ENCODE measurements around the gene CYTH1. TPM values are rescaled to one million over a fixed set of nuclear protein-coding genes. Genes with fewer than 3 reads are reported as not detected.
A peak's percentile ranks its signal among the peaks of the same experiment; 100 is the strongest.

CYTH1 gene
- total and polyA plus RNA-seq, 2 donors (not counting 1 experiment from before 2014, with no cell fraction given) = 255 to 353 TPM

DNA sequence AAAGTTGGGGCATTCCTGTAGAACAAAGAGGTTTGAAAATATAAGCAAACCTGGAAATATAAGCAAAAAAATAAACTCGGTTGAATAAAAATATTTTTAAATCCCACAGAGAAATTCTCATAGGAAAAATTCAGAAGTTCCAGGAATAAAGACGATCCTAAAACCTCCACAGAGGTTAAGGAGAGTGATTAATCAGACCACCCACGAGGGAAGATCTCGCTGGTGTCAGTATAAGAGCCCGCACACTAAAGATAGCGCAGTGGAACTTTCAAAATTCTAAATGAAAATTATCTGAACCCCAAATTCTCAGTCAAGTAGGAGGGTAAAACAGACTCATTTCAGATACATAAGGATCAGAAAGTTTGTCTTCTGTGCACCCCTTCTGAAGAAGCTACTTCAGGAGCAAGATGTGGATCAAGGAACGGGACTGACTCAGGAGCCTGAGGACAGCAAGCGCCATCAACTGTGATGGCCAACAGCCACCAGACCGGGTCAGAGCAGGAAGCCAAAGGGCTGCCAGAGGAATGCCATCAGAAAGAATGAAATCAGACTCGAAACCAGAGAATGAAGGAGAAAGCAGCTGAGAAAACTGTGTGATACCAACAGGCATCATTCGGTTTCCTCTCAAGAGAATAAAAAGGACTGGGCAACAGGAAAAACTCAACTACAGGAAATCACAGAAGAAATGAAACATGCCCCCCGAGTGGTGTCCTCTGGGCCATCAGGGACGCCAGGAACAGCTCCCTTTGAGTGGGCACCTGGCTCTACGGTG, 66.9 kb downstream of the CYTH1 start:
- H3K36me3 ChIP-seq (replicated peaks in 1 of 2; ENCODE audit: control extremely low read depth in 1 of 2, control insufficient read depth in 1 of 2, extremely low read depth in 1 of 2, insufficient read depth in 2 of 2, low read length in 1 of 2) = peaks cover 0 to 8% of the 10 kb centered on the region in 2 experiments
- DNase-seq (no peak), ATAC-seq (ENCODE audit: low read depth) (no peak)
- H3K79me2 ChIP-seq (ENCODE audit: control insufficient read depth, insufficient read depth, low read length) = peaks cover 98% of the 10 kb centered on the region
- Mint-ChIP-seq H3K27ac (peak overlapping the region; percentile 85), H3K27me3 (no peaks in the 10 kb centered on the region), H3K4me3 (peak overlapping the region; percentile 78), H3K9me3 (ENCODE audit: insufficient read depth) (no peaks in the 10 kb centered on the region), H3K4me1 (peaks cover 89% of the 10 kb centered on the region)
- H3K9me3 ChIP-seq (ENCODE audit: control extremely low read depth in 1 of 3, control insufficient read depth in 2 of 3, insufficient read depth in 1 of 3, low read length in 2 of 3) = no peaks in the 10 kb centered on the region
- WGBS (ENCODE audit: insufficient coverage) = 22% methylated on average over 9 of the region's 14 CpGs
- peaks cover 90 to 91% of the 10 kb centered on the region in 2 donors for H3K4me1 ChIP-seq (ENCODE audit: control insufficient read depth in 2 of 2, insufficient read depth in 2 of 2, low read length in 2 of 2)
- H3K27me3 ChIP-seq (replicated peaks in 1 of 4; ENCODE audit: control extremely low read depth in 1 of 4, control insufficient read depth in 3 of 4, insufficient read depth in 4 of 4, low read length in 3 of 4) = no peaks in the 10 kb centered on the region
- peak overlapping the region in 3 of 5 experiments; percentile 8 to 25 (median 19) for H3K4me3 ChIP-seq (ENCODE audit: control extremely low read depth in 1 of 5, extremely low read depth in 1 of 5, insufficient read depth in 1 of 5, low read depth in 2 of 5, low read length in 4 of 5)
- peak overlapping the region; percentile 63 for H3K4me2 ChIP-seq (replicated peaks; ENCODE audit: low read depth, low read length, poor library complexity, severe bottlenecking)
- H3K27ac ChIP-seq (ENCODE audit: low read length in 2 of 2) = peak overlapping the region; percentile 56 to 86
- H2AFZ ChIP-seq (ENCODE audit: insufficient read depth, low read depth, low read length, poor library complexity, severe bottlenecking) = no peak overlapping the region
- ChIA-PET CTCF (interaction anchor here (1.5 to 5.8 kb wide), 6 partner anchors 7 to 85 kb away, joined by 3 to 42 read pairs (median 20); no protein-coding TSS in a partner anchor), POLR2A (interaction anchor here (0.9 kb wide), 1 partner anchor 11 kb away, joined by 3 read pairs; no protein-coding TSS in a partner anchor)
- peaks cover 99% of the 10 kb centered on the region for H4K20me1 ChIP-seq (ENCODE audit: control insufficient read depth, insufficient read depth, low read length, poor library complexity, severe bottlenecking)
- intact Hi-C loops (cut with micrococcal nuclease) = loop anchor here (1.0 kb wide), 1 partner anchor 9 kb away; no protein-coding TSS in a partner anchor
- H3K9ac ChIP-seq (ENCODE audit: low read length) = peak overlapping the region; percentile 28
- no peak for TF ChIP-seq EZH2 (IDR thresholded peaks at IDR 0.05; ENCODE audit: borderline replicate concordance, insufficient read depth, low read depth, low read length, poor library complexity, severe bottlenecking)
- TF ChIP-seq, protein P1, sequence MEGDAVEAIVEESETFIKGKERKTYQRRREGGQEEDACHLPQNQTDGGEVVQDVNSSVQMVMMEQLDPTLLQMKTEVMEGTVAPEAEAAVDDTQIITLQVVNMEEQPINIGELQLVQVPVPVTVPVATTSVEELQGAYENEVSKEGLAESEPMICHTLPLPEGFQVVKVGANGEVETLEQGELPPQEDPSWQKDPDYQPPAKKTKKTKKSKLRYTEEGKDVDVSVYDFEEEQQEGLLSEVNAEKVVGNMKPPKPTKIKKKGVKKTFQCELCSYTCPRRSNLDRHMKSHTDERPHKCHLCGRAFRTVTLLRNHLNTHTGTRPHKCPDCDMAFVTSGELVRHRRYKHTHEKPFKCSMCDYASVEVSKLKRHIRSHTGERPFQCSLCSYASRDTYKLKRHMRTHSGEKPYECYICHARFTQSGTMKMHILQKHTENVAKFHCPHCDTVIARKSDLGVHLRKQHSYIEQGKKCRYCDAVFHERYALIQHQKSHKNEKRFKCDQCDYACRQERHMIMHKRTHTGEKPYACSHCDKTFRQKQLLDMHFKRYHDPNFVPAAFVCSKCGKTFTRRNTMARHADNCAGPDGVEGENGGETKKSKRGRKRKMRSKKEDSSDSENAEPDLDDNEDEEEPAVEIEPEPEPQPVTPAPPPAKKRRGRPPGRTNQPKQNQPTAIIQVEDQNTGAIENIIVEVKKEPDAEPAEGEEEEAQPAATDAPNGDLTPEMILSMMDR (IDR thresholded peaks at IDR 0.05) = no peak

DNA sequence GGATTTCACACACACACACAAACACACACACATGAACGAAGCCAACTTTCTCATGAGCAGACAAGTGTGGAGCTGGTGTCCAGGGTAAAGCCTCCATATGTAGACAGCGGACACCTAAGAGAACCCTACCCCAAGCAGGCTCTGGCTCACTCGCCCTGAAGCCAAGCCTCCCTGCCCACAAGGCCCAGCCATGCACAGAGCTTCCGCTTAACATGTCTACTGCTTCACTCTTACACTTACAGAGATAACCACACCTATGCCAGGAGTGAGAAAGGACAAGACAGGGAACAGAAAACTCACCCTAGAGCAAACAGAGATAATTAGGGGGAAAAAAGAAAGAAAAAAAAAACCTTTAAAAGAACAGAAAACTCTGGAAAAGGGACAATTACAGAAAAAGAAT, 67.5 kb downstream of the CYTH1 start:
- H3K27me3 ChIP-seq (replicated peaks in 1 of 4; ENCODE audit: control extremely low read depth in 1 of 4, control insufficient read depth in 3 of 4, insufficient read depth in 4 of 4, low read length in 3 of 4) = no peaks in the 10 kb centered on the region
- peak overlapping the region; percentile 63 for H3K4me2 ChIP-seq (replicated peaks; ENCODE audit: low read depth, low read length, poor library complexity, severe bottlenecking)
- peak overlapping the region; percentile 77 for H3K27ac Mint-ChIP-seq
- DNase-seq (peak; percentile 50), ATAC-seq (ENCODE audit: low read depth) (peak; percentile 53)
- intact Hi-C loops (cut with micrococcal nuclease) = loop anchor here (1.0 kb wide), 1 partner anchor 8 kb away; no protein-coding TSS in a partner anchor
- no peaks in the 10 kb centered on the region for H3K27me3 Mint-ChIP-seq
- peaks cover 0 to 9% of the 10 kb centered on the region in 2 experiments for H3K36me3 ChIP-seq (replicated peaks in 1 of 2; ENCODE audit: control extremely low read depth in 1 of 2, control insufficient read depth in 1 of 2, extremely low read depth in 1 of 2, insufficient read depth in 2 of 2, low read length in 1 of 2)
- H3K9ac ChIP-seq (ENCODE audit: low read length) = peak overlapping the region; percentile 28
- H4K20me1 ChIP-seq (ENCODE audit: control insufficient read depth, insufficient read depth, low read length, poor library complexity, severe bottlenecking) = peaks cover 99% of the 10 kb centered on the region
- H3K9me3 ChIP-seq (ENCODE audit: control extremely low read depth in 1 of 3, control insufficient read depth in 2 of 3, insufficient read depth in 1 of 3, low read length in 2 of 3) = no peaks in the 10 kb centered on the region
- no peaks in the 10 kb centered on the region for H3K9me3 Mint-ChIP-seq (ENCODE audit: insufficient read depth)
- peaks cover 98% of the 10 kb centered on the region for H3K79me2 ChIP-seq (ENCODE audit: control insufficient read depth, insufficient read depth, low read length)
- CTCF ChIA-PET = interaction anchor here (0.5 to 5.8 kb wide), 6 partner anchors 11 to 1905 kb away, joined by 4 to 35 read pairs (median 5); no protein-coding TSS in a partner anchor
- WGBS (ENCODE audit: insufficient coverage) = 57% methylated on average over 2 of the region's 4 CpGs
- TF ChIP-seq EZH2 (IDR thresholded peaks at IDR 0.05; ENCODE audit: borderline replicate concordance, insufficient read depth, low read depth, low read length, poor library complexity, severe bottlenecking) = no peak
- TF ChIP-seq, protein P1 (IDR thresholded peaks at IDR 0.05) = no peak
- peak overlapping the region; percentile 74 for H3K4me3 Mint-ChIP-seq
- POLR2A ChIA-PET = interaction anchor here (0.9 kb wide), 1 partner anchor 12 kb away, joined by 3 read pairs; no protein-coding TSS in a partner anchor
- H3K4me1 ChIP-seq (ENCODE audit: control insufficient read depth in 2 of 2, insufficient read depth in 2 of 2, low read length in 2 of 2) = peaks cover 90 to 91% of the 10 kb centered on the region in 2 donors
- no peak overlapping the region for H2AFZ ChIP-seq (ENCODE audit: insufficient read depth, low read depth, low read length, poor library complexity, severe bottlenecking)
- peaks cover 89% of the 10 kb centered on the region for H3K4me1 Mint-ChIP-seq
- H3K4me3 ChIP-seq (ENCODE audit: control extremely low read depth in 1 of 5, extremely low read depth in 1 of 5, insufficient read depth in 1 of 5, low read depth in 2 of 5, low read length in 4 of 5) = peak overlapping the region in 1 of 5 experiments; percentile 8
- peak overlapping the region; percentile 49 to 86 for H3K27ac ChIP-seq (ENCODE audit: low read length in 2 of 2)

Data from B cell (primary cell).